Liver (tissue), 3 donors: ENCODE data around the gene KIFC3.

Experiments used
- CTCF ChIP-seq: fragments of 150-350 bp; IDR thresholded peaks from 2 replicates; pipeline ENCODE4 v1.5.1; 2017; ENCODE audit warnings: improper control_type of control experiment, low read depth, low read length; ENCODE audit not compliant: missing input control
- EGR1 ChIP-seq, 2 donors: IDR thresholded peaks; 2 replicates each; pipeline ENCODE4 v1.6.1; 2016 to 2018; ENCODE audit warnings: antibody characterized with exemption in 2 of 2, low read depth in 2 of 2
- MAX ChIP-seq: IDR thresholded peaks from 2 replicates; pipeline ENCODE4 v1.6.1; 2016; ENCODE audit warnings: antibody characterized with exemption
- NR2F2 ChIP-seq: IDR thresholded peaks from 2 replicates; pipeline ENCODE4 v1.6.1; 2016; ENCODE audit warnings: antibody characterized with exemption
- RAD21 ChIP-seq, 2 donors: IDR thresholded peaks; 2 replicates each; pipeline ENCODE4 v1.6.1; 2016; ENCODE audit warnings: antibody characterized with exemption in 2 of 2, mild to moderate bottlenecking in 2 of 2
- REST ChIP-seq: IDR thresholded peaks from 2 replicates; pipeline ENCODE4 v1.6.1; 2016; ENCODE audit warnings: antibody characterized with exemption, mild to moderate bottlenecking
- TAF1 ChIP-seq: conservative IDR thresholded peaks from 2 replicates; pipeline ENCODE4 v1.6.1; 2016; ENCODE audit warnings: antibody characterized with exemption, mild to moderate bottlenecking
- YY1 ChIP-seq: IDR thresholded peaks from 2 replicates; pipeline ENCODE4 v1.6.1; 2016; ENCODE audit warnings: antibody characterized with exemption, mild to moderate bottlenecking
- ZBTB33 ChIP-seq: IDR thresholded peaks from 2 replicates; pipeline ENCODE4 v1.6.1; 2016; ENCODE audit warnings: antibody characterized with exemption
- donor health status: healthy.
- donor health status: healthy.

- peak; percentile 81 for TF ChIP-seq MAX
- TF ChIP-seq CTCF = no peak
- peak; percentile 14 for TF ChIP-seq REST
- TF ChIP-seq NR2F2 = peak; percentile 43
- TF ChIP-seq ZBTB33 = no peak
- TF ChIP-seq EGR1 (IDR thresholded peaks at IDR 0.05; ENCODE audit: low read depth in 2 of 2) = peak in 1 of 2 donors; percentile 37
- peak; percentile 52 for TF ChIP-seq YY1
- TF ChIP-seq TAF1 = peak; percentile 29
- TF ChIP-seq RAD21 (IDR thresholded peaks at IDR 0.05) = peak in 1 of 2 donors; percentile 44
These were observed 24.7 kb upstream of the KIFC3 start for GRCh38 chr16:57826706-57827625.
